Stomach (tissue), 4 donors: ENCODE measurements around the gene IMPDH1.

ENCODE experiments used
- POLR2AphosphoS5 ChIP-seq, 3 donors: sonication (generic); formaldehyde crosslinking; IDR thresholded peaks; one replicate each; pipeline ENCODE4 v1.6.1; 2016; ENCODE audit warnings: antibody characterized with exemption in 3 of 3
- TF ChIP-seq, protein P1 (sequence below), 7 experiments: fragments of 450-650 bp in 4 of 7; fragments of 200-600 bp in 3 of 7; sonication (generic) in 3 of 7; IDR thresholded peaks; one replicate each; pipeline ENCODE4 v1.5.1; 2016 to 2019; ENCODE audit warnings: antibody characterized with exemption in 7 of 7, control low read depth in 2 of 7, mild to moderate bottlenecking in 1 of 7

DNA sequence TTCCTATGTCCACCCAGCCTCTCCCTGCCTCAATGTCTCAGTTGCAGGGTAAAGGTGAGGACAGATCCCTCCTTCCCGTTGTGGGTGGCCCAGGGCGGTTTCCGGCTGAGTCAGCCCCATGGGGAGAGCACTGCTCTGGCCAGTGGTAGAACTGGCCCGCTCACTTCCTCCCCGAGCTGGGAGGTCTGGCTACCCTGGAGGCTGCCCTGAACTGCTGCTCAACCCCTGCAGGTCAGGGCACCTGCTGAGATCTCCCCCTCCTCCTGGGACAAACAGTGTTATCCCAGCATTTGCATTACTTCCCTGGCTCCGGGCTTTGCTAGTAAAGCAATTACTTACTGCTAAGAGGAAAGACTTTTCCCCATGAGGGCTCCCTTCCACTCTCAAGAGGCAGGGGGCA lies 21.4 kb upstream of the IMPDH1 start:
- TF ChIP-seq, protein P1, sequence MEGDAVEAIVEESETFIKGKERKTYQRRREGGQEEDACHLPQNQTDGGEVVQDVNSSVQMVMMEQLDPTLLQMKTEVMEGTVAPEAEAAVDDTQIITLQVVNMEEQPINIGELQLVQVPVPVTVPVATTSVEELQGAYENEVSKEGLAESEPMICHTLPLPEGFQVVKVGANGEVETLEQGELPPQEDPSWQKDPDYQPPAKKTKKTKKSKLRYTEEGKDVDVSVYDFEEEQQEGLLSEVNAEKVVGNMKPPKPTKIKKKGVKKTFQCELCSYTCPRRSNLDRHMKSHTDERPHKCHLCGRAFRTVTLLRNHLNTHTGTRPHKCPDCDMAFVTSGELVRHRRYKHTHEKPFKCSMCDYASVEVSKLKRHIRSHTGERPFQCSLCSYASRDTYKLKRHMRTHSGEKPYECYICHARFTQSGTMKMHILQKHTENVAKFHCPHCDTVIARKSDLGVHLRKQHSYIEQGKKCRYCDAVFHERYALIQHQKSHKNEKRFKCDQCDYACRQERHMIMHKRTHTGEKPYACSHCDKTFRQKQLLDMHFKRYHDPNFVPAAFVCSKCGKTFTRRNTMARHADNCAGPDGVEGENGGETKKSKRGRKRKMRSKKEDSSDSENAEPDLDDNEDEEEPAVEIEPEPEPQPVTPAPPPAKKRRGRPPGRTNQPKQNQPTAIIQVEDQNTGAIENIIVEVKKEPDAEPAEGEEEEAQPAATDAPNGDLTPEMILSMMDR (IDR thresholded peaks at IDR 0.05), result no peak
- no peak for TF ChIP-seq POLR2AphosphoS5 (IDR thresholded peaks at IDR 0.05)
